Suprapubic skin (tissue), 4 donors: ENCODE measurements around the gene PLCG2.

Source experiments
- EP300 ChIP-seq: sonication (generic); formaldehyde crosslinking; IDR thresholded peaks from one replicate; pipeline ENCODE4 v1.6.1; 2017; ENCODE audit warnings: antibody characterized with exemption
- POLR2A ChIP-seq, 2 donors: fragments of 450-650 bp; IDR thresholded peaks; one replicate each; pipeline ENCODE4 v1.6.1; 2017; ENCODE audit warnings: antibody characterized with exemption in 2 of 2, mild to moderate bottlenecking in 2 of 2, moderate library complexity in 2 of 2
- POLR2AphosphoS5 ChIP-seq, 3 donors: sonication (generic); formaldehyde crosslinking; IDR thresholded peaks; one replicate each; pipeline ENCODE4 v1.6.1; 2017; ENCODE audit warnings: antibody characterized with exemption in 3 of 3
- TF ChIP-seq, protein P1 (sequence below), 2 donors: fragments of 200-600 bp in 1 of 2; fragments of 450-650 bp in 1 of 2; sonication (generic) in 1 of 2; IDR thresholded peaks; one replicate each; pipeline ENCODE4 v1.5.1; 2016 to 2019; ENCODE audit warnings: antibody characterized with exemption in 2 of 2, mild to moderate bottlenecking in 1 of 2, moderate library complexity in 1 of 2

DNA sequence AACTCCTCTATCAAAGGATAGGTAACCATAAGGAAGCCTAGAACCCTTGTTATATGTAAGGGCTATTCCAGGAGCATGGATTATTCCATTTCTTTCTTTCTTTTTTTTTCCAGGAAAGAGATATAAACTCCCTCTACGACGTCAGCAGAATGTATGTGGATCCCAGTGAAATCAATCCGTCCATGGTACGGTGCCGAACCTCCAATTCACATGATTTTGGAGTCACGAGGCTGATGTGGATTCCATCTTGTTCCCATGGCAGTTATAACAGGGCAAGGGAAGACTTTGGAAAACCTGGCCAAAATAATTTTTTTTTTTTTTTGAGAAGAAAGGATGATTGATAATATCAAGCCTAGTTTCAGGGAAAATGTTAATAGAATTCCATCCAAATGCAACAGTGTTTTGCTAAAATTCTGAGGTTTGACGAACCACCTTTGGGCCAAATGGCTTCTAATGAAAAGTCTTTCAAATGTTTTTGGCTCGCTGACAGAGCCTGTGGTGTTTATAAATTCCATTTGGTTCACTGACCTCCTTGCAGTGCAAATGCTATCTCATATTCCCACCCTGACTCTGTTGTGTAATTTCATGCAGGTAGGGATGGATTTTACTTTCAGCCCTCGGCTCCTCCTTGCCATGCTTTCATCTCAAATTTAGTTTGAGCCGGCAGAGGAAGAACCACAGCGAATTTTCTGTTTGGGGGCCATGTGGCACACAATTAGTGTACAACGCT, 142.2 kb downstream of the PLCG2 start:
- TF ChIP-seq, protein P1, sequence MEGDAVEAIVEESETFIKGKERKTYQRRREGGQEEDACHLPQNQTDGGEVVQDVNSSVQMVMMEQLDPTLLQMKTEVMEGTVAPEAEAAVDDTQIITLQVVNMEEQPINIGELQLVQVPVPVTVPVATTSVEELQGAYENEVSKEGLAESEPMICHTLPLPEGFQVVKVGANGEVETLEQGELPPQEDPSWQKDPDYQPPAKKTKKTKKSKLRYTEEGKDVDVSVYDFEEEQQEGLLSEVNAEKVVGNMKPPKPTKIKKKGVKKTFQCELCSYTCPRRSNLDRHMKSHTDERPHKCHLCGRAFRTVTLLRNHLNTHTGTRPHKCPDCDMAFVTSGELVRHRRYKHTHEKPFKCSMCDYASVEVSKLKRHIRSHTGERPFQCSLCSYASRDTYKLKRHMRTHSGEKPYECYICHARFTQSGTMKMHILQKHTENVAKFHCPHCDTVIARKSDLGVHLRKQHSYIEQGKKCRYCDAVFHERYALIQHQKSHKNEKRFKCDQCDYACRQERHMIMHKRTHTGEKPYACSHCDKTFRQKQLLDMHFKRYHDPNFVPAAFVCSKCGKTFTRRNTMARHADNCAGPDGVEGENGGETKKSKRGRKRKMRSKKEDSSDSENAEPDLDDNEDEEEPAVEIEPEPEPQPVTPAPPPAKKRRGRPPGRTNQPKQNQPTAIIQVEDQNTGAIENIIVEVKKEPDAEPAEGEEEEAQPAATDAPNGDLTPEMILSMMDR (IDR thresholded peaks at IDR 0.05): no peak
- no peak for TF ChIP-seq POLR2AphosphoS5 (IDR thresholded peaks at IDR 0.05)
- no peak for TF ChIP-seq POLR2A (IDR thresholded peaks at IDR 0.05)
- TF ChIP-seq EP300: no peak
